H9 (cell line): ENCODE results near the gene NRXN2. TPM values are rescaled to one million over a fixed set of nuclear protein-coding genes. Genes with fewer than 3 reads are reported as not detected.

Experiments
- DNase-seq: peaks from one replicate; pipeline ENCODE4 v3.0.0-alpha.2; 2017
- H2AFZ ChIP-seq: one replicate; pipeline ENCODE4 v1.6.1; 2013; ENCODE audit warnings: mild to moderate bottlenecking, low read length, control low read depth, moderate library complexity
- H2AK5ac ChIP-seq: 2 replicates; pipeline ENCODE4 v1.6.1; 2013; ENCODE audit warnings: low read length, control low read depth, mixed read lengths; ENCODE audit not compliant: insufficient read length
- H2BK120ac ChIP-seq: one replicate; pipeline ENCODE4 v1.6.1; 2013; ENCODE audit warnings: low read depth, mild to moderate bottlenecking, low read length, control low read depth, inconsistent platforms; ENCODE audit not compliant: poor library complexity, severe bottlenecking
- H2BK12ac ChIP-seq: 2 replicates; pipeline ENCODE4 v1.6.1; 2013; ENCODE audit warnings: low read length, control low read depth, mixed read lengths, low read depth; ENCODE audit not compliant: insufficient read length
- H2BK15ac ChIP-seq: 2 replicates; pipeline ENCODE4 v1.6.1; 2013; ENCODE audit warnings: low read depth, low read length, control low read depth
- H2BK20ac ChIP-seq: one replicate; pipeline ENCODE4 v1.6.1; 2013; ENCODE audit warnings: low read depth, mild to moderate bottlenecking, low read length, control low read depth, inconsistent platforms; ENCODE audit not compliant: poor library complexity, severe bottlenecking
- H2BK5ac ChIP-seq: 2 replicates; pipeline ENCODE4 v1.6.1; 2013; ENCODE audit warnings: low read length, control low read depth, mixed read lengths; ENCODE audit not compliant: insufficient read length
- H3K14ac ChIP-seq: 2 replicates; pipeline ENCODE4 v1.6.1; 2013; ENCODE audit warnings: low read length, control low read depth; ENCODE audit not compliant: insufficient read depth
- H3K18ac ChIP-seq: 2 replicates; pipeline ENCODE4 v1.6.1; 2013; ENCODE audit warnings: low read depth, mild to moderate bottlenecking, mixed read lengths, low read length, control low read depth; ENCODE audit not compliant: insufficient read length
- H3K23ac ChIP-seq: 2 replicates; pipeline ENCODE4 v1.6.1; 2013; ENCODE audit warnings: low read length, control low read depth, mixed read lengths, low read depth; ENCODE audit not compliant: insufficient read length
- H3K23me2 ChIP-seq: 2 replicates; pipeline ENCODE4 v1.6.1; 2013; ENCODE audit warnings: low read depth, mild to moderate bottlenecking, mixed read lengths, low read length, control low read depth; ENCODE audit not compliant: insufficient read length, poor library complexity, severe bottlenecking
- H3K27ac ChIP-seq: 2 replicates; pipeline ENCODE4 v1.5.1; 2013; ENCODE audit warnings: low read length, control low read depth, mixed read lengths, low read depth; ENCODE audit not compliant: insufficient read length
- H3K27me3 ChIP-seq: 2 replicates; pipeline ENCODE4 v1.6.1; 2013; ENCODE audit warnings: low read length, control low read depth, inconsistent platforms; ENCODE audit not compliant: insufficient read depth
- H3K4ac ChIP-seq: 2 replicates; pipeline ENCODE4 v1.6.1; 2013; ENCODE audit warnings: low read depth, mild to moderate bottlenecking, control low read depth, inconsistent platforms, low read length, moderate library complexity
- H3K4me1 ChIP-seq: 2 replicates; pipeline ENCODE4 v1.6.1; 2013; ENCODE audit warnings: low read length, control low read depth, inconsistent platforms; ENCODE audit not compliant: insufficient read depth
- H3K4me2 ChIP-seq: 2 replicates; pipeline ENCODE4 v1.6.1; 2013; ENCODE audit warnings: low read length, control low read depth, mixed read lengths; ENCODE audit not compliant: insufficient read length, insufficient read depth
- H3K56ac ChIP-seq: 2 replicates; pipeline ENCODE4 v1.6.1; 2013; ENCODE audit warnings: low read depth, mild to moderate bottlenecking, mixed read lengths, low read length, control low read depth; ENCODE audit not compliant: insufficient read length
- H3K79me1 ChIP-seq: 2 replicates; pipeline ENCODE4 v1.6.1; 2013; ENCODE audit warnings: low read depth, mild to moderate bottlenecking, moderate library complexity, low read length, control low read depth, inconsistent platforms; ENCODE audit not compliant: insufficient read depth, poor library complexity, severe bottlenecking
- H3K79me2 ChIP-seq: 2 replicates; pipeline ENCODE4 v1.6.1; 2013; ENCODE audit warnings: low read length, control low read depth, inconsistent platforms; ENCODE audit not compliant: insufficient read depth
- H3K9ac ChIP-seq: 2 replicates; pipeline ENCODE4 v1.6.1; 2013; ENCODE audit warnings: low read length, control low read depth, mixed read lengths; ENCODE audit not compliant: insufficient read length; ENCODE audit errors: extremely low read depth
- H3K9me3 ChIP-seq: one replicate; pipeline ENCODE4 v1.6.1; 2013; ENCODE audit warnings: low read depth, low read length, inconsistent platforms; ENCODE audit not compliant: control insufficient read depth
- H3T11ph ChIP-seq: one replicate; pipeline ENCODE4 v1.6.1; 2013; ENCODE audit warnings: mild to moderate bottlenecking, low read length, control low read depth, inconsistent platforms
- H4K20me1 ChIP-seq: one replicate; pipeline ENCODE4 v1.6.1; 2013; ENCODE audit not compliant: control insufficient read depth, insufficient read length, insufficient read depth
- H4K5ac ChIP-seq: 2 replicates; pipeline ENCODE4 v1.6.1; 2013; ENCODE audit warnings: low read depth, mild to moderate bottlenecking, mixed read lengths, low read length, control low read depth; ENCODE audit not compliant: insufficient read length
- H4K8ac ChIP-seq: replicated peaks from 2 replicates; pipeline ENCODE4 v1.6.1; 2013; ENCODE audit warnings: low read length, control low read depth, mixed read lengths, low read depth; ENCODE audit not compliant: insufficient read length
- H4K91ac ChIP-seq: 2 replicates; pipeline ENCODE4 v1.6.1; 2013; ENCODE audit warnings: low read depth, mild to moderate bottlenecking, moderate library complexity, mixed read lengths, low read length, control low read depth; ENCODE audit not compliant: insufficient read length
- H3K27ac Mint-ChIP-seq, 3 experiments: 2 replicates in 2 of 3; 3 replicates in 1 of 3; pipeline ENCODE4 v1.8.0; 2020 to 2021; ENCODE audit warnings: mixed read lengths in 3 of 3, mild to moderate bottlenecking in 1 of 3, moderate library complexity in 1 of 3
- H3K27me3 Mint-ChIP-seq: 2 replicates; pipeline ENCODE4 v1.8.0; 2021; ENCODE audit warnings: low read depth, mild to moderate bottlenecking, moderate library complexity, mixed read lengths
- H3K36me3 Mint-ChIP-seq, 3 experiments: 2 replicates in 2 of 3; 3 replicates in 1 of 3; pipeline ENCODE4 v1.8.0; 2020 to 2021; ENCODE audit warnings: low read depth in 3 of 3, mixed read lengths in 3 of 3; ENCODE audit not compliant: insufficient read depth in 1 of 3
- H3K4me1 Mint-ChIP-seq, 2 experiments: 2 replicates each; pipeline ENCODE4 v1.8.0; 2020; ENCODE audit warnings: mixed read lengths in 2 of 2
- H3K4me3 Mint-ChIP-seq, 2 experiments: 2 replicates in 1 of 2; 3 replicates in 1 of 2; pipeline ENCODE4 v1.8.0; 2020 to 2021; ENCODE audit warnings: mild to moderate bottlenecking in 2 of 2, mixed read lengths in 2 of 2, moderate library complexity in 1 of 2
- H3K9me3 Mint-ChIP-seq, 2 experiments: 2 replicates in 1 of 2; 3 replicates in 1 of 2; pipeline ENCODE4 v1.8.0; 2020; ENCODE audit warnings: mild to moderate bottlenecking in 2 of 2, mixed read lengths in 2 of 2, moderate library complexity in 1 of 2
- WGBS: extraction: QIAGEN DNeasy Blood & Tissue Kit; methylation state at CpG from one replicate; pipeline ENCODE4 v1.1.7; 2013; ENCODE audit warnings: missing lambda C conversion rate, low lambda C conversion rate, mixed read lengths; ENCODE audit not compliant: insufficient read length; ENCODE audit errors: extremely low coverage; 5-methylcytosine and 5-hydroxymethylcytosine counted together
- total RNA-seq: library from RNA; stranded (reverse); gene quantifications from 2 replicates; pipeline ENCODE4 v1.2.1, GENCODE V29; 2021
- TF ChIP-seq, protein P1 (sequence below): fragments of 200-600 bp; sonication (generic); conservative IDR thresholded peaks from 3 replicates; pipeline ENCODE4 v1.8.0; 2021; ENCODE audit warnings: antibody characterized with exemption, mild to moderate bottlenecking

The NRXN2 gene
- total RNA-seq, 1 experiment from 2014 or later, result 3.9 TPM

DNA sequence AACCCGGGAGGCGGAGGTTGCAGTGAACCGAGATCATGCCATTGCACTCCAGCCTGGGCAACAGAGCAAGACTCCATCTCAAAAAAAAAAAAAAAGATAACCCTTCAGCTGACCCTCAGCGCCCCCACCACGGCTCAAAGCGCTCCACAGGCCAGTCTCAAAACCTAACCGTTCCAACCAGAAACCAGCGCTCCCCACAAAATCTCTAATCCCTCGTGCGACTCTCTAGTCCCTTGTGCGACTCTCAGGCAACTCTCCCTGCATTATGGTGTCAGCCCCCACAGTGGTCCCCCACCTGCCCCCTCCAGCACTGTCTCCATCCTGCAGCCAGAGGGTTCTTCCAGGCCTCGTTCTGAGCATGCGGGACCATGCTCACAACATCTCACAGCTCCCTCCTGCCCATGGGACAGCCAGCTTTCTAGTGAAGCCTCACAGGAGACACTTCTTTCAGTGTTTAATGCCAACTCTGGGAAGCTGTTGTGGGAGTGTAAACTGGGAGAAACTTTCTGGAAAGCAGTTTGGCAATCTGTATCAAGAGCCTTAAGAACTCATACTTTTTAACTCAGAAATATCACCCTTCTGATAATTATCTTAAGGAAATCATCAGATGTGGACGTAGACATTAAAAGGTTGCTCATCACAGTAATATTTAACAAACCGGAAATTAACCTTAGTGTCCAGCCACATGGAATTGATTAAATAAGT, 25.1 kb upstream of the NRXN2 start:
- H3K4me1 Mint-ChIP-seq, result peaks cover 15 to 21% of the 10 kb centered on the region in 2 experiments
- H3K4me1 ChIP-seq, result no peaks in the 10 kb centered on the region
- H3K9ac ChIP-seq, result no peak overlapping the region
- H4K20me1 ChIP-seq, result no peaks in the 10 kb centered on the region
- TF ChIP-seq, protein P1, sequence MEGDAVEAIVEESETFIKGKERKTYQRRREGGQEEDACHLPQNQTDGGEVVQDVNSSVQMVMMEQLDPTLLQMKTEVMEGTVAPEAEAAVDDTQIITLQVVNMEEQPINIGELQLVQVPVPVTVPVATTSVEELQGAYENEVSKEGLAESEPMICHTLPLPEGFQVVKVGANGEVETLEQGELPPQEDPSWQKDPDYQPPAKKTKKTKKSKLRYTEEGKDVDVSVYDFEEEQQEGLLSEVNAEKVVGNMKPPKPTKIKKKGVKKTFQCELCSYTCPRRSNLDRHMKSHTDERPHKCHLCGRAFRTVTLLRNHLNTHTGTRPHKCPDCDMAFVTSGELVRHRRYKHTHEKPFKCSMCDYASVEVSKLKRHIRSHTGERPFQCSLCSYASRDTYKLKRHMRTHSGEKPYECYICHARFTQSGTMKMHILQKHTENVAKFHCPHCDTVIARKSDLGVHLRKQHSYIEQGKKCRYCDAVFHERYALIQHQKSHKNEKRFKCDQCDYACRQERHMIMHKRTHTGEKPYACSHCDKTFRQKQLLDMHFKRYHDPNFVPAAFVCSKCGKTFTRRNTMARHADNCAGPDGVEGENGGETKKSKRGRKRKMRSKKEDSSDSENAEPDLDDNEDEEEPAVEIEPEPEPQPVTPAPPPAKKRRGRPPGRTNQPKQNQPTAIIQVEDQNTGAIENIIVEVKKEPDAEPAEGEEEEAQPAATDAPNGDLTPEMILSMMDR, result no peak
- peak overlapping the region in 1 of 2 experiments; percentile 41; a peak in 2 of 5 replicates for H3K4me3 Mint-ChIP-seq
- no peaks in the 10 kb centered on the region for H3K9me3 Mint-ChIP-seq
- peaks cover 23% of the 10 kb centered on the region for H3K23me2 ChIP-seq
- H4K8ac ChIP-seq, result no peak overlapping the region
- no peak overlapping the region for H4K5ac ChIP-seq
- H3K9me3 ChIP-seq, result no peaks in the 10 kb centered on the region
- no peak overlapping the region for H3K14ac ChIP-seq
- H2BK20ac ChIP-seq, result no peak overlapping the region
- no peak overlapping the region for H4K91ac ChIP-seq
- H2BK120ac ChIP-seq, result no peak overlapping the region
- H3K79me2 ChIP-seq, result no peaks in the 10 kb centered on the region
- no peak overlapping the region for H2BK5ac ChIP-seq
- H3T11ph ChIP-seq, result no peak overlapping the region
- DNase-seq, result no peak
- no peak overlapping the region for H2AK5ac ChIP-seq
- H3K18ac ChIP-seq, result no peak overlapping the region
- no peak overlapping the region for H3K23ac ChIP-seq
- peaks cover 21% of the 10 kb centered on the region for H3K27me3 Mint-ChIP-seq
- H3K56ac ChIP-seq, result no peak overlapping the region
- H2AFZ ChIP-seq, result no peak overlapping the region
- no peak overlapping the region for H3K4me2 ChIP-seq
- peaks cover 0 to 10% (median 0%) of the 10 kb centered on the region in 3 experiments; a peak in 3 of 7 replicates for H3K36me3 Mint-ChIP-seq
- no CpG with 5 or more reads among the region's 15 CpGs for WGBS
- peaks cover 1% of the 10 kb centered on the region; the same call in 1 of the 2 replicates for H3K27me3 ChIP-seq
- H3K79me1 ChIP-seq, result no peaks in the 10 kb centered on the region
- H3K27ac Mint-ChIP-seq, result peak overlapping the region in 2 of 3 experiments; percentile 55 to 69; a peak in 3 of 7 replicates
- H2BK12ac ChIP-seq, result no peak overlapping the region
- H3K27ac ChIP-seq, result no peak overlapping the region
- H3K4ac ChIP-seq, result no peak overlapping the region
- no peak overlapping the region for H2BK15ac ChIP-seq
